GM18907 (cell line): ENCODE data around the gene TRIM7.
"Not testable (repeated sequence)": the region's sequence is repeated elsewhere in the genome, so short reads cannot be mapped to it uniquely, and the experiment has no call there.

ENCODE experiments used
- ATAC-seq: cut with Tn5 transposase; IDR thresholded peaks from one replicate; pipeline ENCODE4 v1.9.1; 2021; ENCODE audit warnings: mild to moderate bottlenecking, moderate library complexity; ENCODE audit not compliant: unreplicated experiment

Gene TRIM7

GRCh38 chr5:181194489-181195248 lies 10.3 kb downstream of the TRIM7 start:
- ATAC-seq = no peak

GRCh38 chr5:181193656-181194055 lies 11.3 kb downstream of the TRIM7 start:
- no peak for ATAC-seq

- ATAC-seq = no peak
Measured at GRCh38 chr5:181192337-181193046, 12.5 kb downstream of the TRIM7 start.

- peak; percentile 56 for ATAC-seq
Measured at GRCh38 chr5:181191526-181192336, 13.3 kb downstream of the TRIM7 start.

- peak; percentile 14 for ATAC-seq
Measured at GRCh38 chr5:181190711-181191525, 14.1 kb downstream of the TRIM7 start.

- no peak for ATAC-seq
Measured at GRCh38 chr5:181189962-181190710, 14.9 kb downstream of the TRIM7 start.

- ATAC-seq = no peak
Measured at GRCh38 chr5:181189363-181189961, 15.5 kb downstream of the TRIM7 start.

- no peak for ATAC-seq
Measured at GRCh38 chr5:181188700-181189362, 16.2 kb downstream of the TRIM7 start.

- ATAC-seq = no peak
Measured at GRCh38 chr5:181187500-181188213, 17.3 kb downstream of the TRIM7 start.

- ATAC-seq = no peak
Measured at GRCh38 chr5:181186986-181187499, 18.0 kb downstream of the TRIM7 start.

- no peak for ATAC-seq
Measured at GRCh38 chr5:181186022-181186421, 19.0 kb downstream of the TRIM7 start.

GRCh38 chr5:181185560-181185959 lies 19.4 kb downstream of the TRIM7 start:
- no peak for ATAC-seq

GRCh38 chr5:181184845-181185216 lies 20.2 kb downstream of the TRIM7 start:
- no peak for ATAC-seq

GRCh38 chr5:181182651-181183050 lies 22.3 kb downstream of the TRIM7 start:
- ATAC-seq = no peak

GRCh38 chr5:181181650-181182565 lies 23.1 kb downstream of the TRIM7 start:
- peak; percentile 56 for ATAC-seq

GRCh38 chr5:181177559-181177958 lies 27.4 kb downstream of the TRIM7 start:
- not testable (repeated sequence) for ATAC-seq
